Measurements from ENCODE around the gene TMEM154.

The TMEM154 gene

GRCh38 chr4:152691761-152692160 lies 12.0 kb upstream of the TMEM154 start:
- Histone ChIP-seq H3K27me3 (ENCODE audit: insufficient read depth, low read length) (no peaks in the 10 kb centered on the region), H3K9ac (ENCODE audit: low read depth, low read length) (no peak overlapping the region), H3K36me3 (ENCODE audit: insufficient read depth, low read depth, low read length) (no peaks in the 10 kb centered on the region), H3K27ac (ENCODE audit: low read length) (no peak overlapping the region), H3K4me3 (ENCODE audit: low read length) (no peak overlapping the region), H3K4me1 (ENCODE audit: insufficient read depth, low read length) (no peaks in the 10 kb centered on the region; the same call in 1 of the 2 replicates), H3K9me3 (ENCODE audit: insufficient read depth, low read depth, low read length) (no peaks in the 10 kb centered on the region)

- Histone ChIP-seq H3K27ac (ENCODE audit: low read length) (no peak overlapping the region), H3K9ac (ENCODE audit: low read depth, low read length) (no peak overlapping the region), H3K27me3 (ENCODE audit: insufficient read depth, low read length) (no peaks in the 10 kb centered on the region), H3K9me3 (ENCODE audit: insufficient read depth, low read depth, low read length) (no peaks in the 10 kb centered on the region), H3K4me1 (ENCODE audit: insufficient read depth, low read length) (no peaks in the 10 kb centered on the region; the same call in 1 of the 2 replicates), H3K36me3 (ENCODE audit: insufficient read depth, low read depth, low read length) (no peaks in the 10 kb centered on the region), H3K4me3 (ENCODE audit: low read length) (no peak overlapping the region)
These were observed 11.2 kb upstream of the TMEM154 start for GRCh38 chr4:152690706-152691651.

- Histone ChIP-seq H3K36me3 (ENCODE audit: insufficient read depth, low read depth, low read length) (no peaks in the 10 kb centered on the region), H3K9ac (ENCODE audit: low read depth, low read length) (no peak overlapping the region), H3K4me3 (ENCODE audit: low read length) (no peak overlapping the region), H3K27ac (ENCODE audit: low read length) (no peak overlapping the region), H3K4me1 (ENCODE audit: insufficient read depth, low read length) (no peaks in the 10 kb centered on the region; the same call in 1 of the 2 replicates), H3K9me3 (ENCODE audit: insufficient read depth, low read depth, low read length) (no peaks in the 10 kb centered on the region), H3K27me3 (ENCODE audit: insufficient read depth, low read length) (no peaks in the 10 kb centered on the region)
These were observed 10.1 kb upstream of the TMEM154 start for GRCh38 chr4:152689615-152690501.

GRCh38 chr4:152687974-152688599 lies 8.3 kb upstream of the TMEM154 start:
- Histone ChIP-seq H3K9me3 (ENCODE audit: insufficient read depth, low read depth, low read length) (no peaks in the 10 kb centered on the region), H3K36me3 (ENCODE audit: insufficient read depth, low read depth, low read length) (no peaks in the 10 kb centered on the region), H3K9ac (ENCODE audit: low read depth, low read length) (no peak overlapping the region), H3K4me3 (ENCODE audit: low read length) (no peak overlapping the region), H3K27me3 (ENCODE audit: insufficient read depth, low read length) (no peaks in the 10 kb centered on the region), H3K4me1 (ENCODE audit: insufficient read depth, low read length) (no peaks in the 10 kb centered on the region; the same call in 1 of the 2 replicates), H3K27ac (ENCODE audit: low read length) (no peak overlapping the region)

GRCh38 chr4:152686452-152687013 lies 6.7 kb upstream of the TMEM154 start:
- H3K4me3 ChIP-seq (ENCODE audit: low read length) = no peak overlapping the region
- H3K27ac ChIP-seq (ENCODE audit: low read length) = no peak overlapping the region
- no peaks in the 10 kb centered on the region; the same call in 1 of the 2 replicates for H3K4me1 ChIP-seq (ENCODE audit: insufficient read depth, low read length)
- H3K9me3 ChIP-seq (ENCODE audit: insufficient read depth, low read depth, low read length) = no peaks in the 10 kb centered on the region
- 0 out of 2 replicates have a peak, but pooled peaks cover 3% of the 10 kb centered on the region for H3K27me3 ChIP-seq (ENCODE audit: insufficient read depth, low read length)
- no peak overlapping the region for H3K9ac ChIP-seq (ENCODE audit: low read depth, low read length)
- no peaks in the 10 kb centered on the region for H3K36me3 ChIP-seq (ENCODE audit: insufficient read depth, low read depth, low read length)

- H3K9me3 ChIP-seq (ENCODE audit: insufficient read depth, low read depth, low read length) = no peaks in the 10 kb centered on the region
- peaks cover 23% of the 10 kb centered on the region for H3K27me3 ChIP-seq (ENCODE audit: insufficient read depth, low read length)
- H3K36me3 ChIP-seq (ENCODE audit: insufficient read depth, low read depth, low read length) = no peaks in the 10 kb centered on the region
- no peak overlapping the region for H3K27ac ChIP-seq (ENCODE audit: low read length)
- peaks cover 10% of the 10 kb centered on the region; the same call in 1 of the 2 replicates for H3K4me1 ChIP-seq (ENCODE audit: insufficient read depth, low read length)
- no peak overlapping the region for H3K4me3 ChIP-seq (ENCODE audit: low read length)
- no peak overlapping the region for H3K9ac ChIP-seq (ENCODE audit: low read depth, low read length)
These were observed 4.8 kb upstream of the TMEM154 start for GRCh38 chr4:152684587-152684986.

- Histone ChIP-seq H3K27ac (ENCODE audit: low read length) (no peak overlapping the region), H3K4me3 (ENCODE audit: low read length) (no peak overlapping the region), H3K4me1 (ENCODE audit: insufficient read depth, low read length) (peaks cover 15% of the 10 kb centered on the region), H3K9me3 (ENCODE audit: insufficient read depth, low read depth, low read length) (no peaks in the 10 kb centered on the region), H3K27me3 (ENCODE audit: insufficient read depth, low read length) (peaks cover 29% of the 10 kb centered on the region), H3K36me3 (ENCODE audit: insufficient read depth, low read depth, low read length) (no peaks in the 10 kb centered on the region), H3K9ac (ENCODE audit: low read depth, low read length) (no peak overlapping the region)
These were observed 4.2 kb upstream of the TMEM154 start for GRCh38 chr4:152684007-152684406.

- Histone ChIP-seq H3K9me3 (ENCODE audit: insufficient read depth, low read depth, low read length) (no peaks in the 10 kb centered on the region), H3K27me3 (ENCODE audit: insufficient read depth, low read length) (peaks cover 40% of the 10 kb centered on the region), H3K36me3 (ENCODE audit: insufficient read depth, low read depth, low read length) (no peaks in the 10 kb centered on the region), H3K27ac (ENCODE audit: low read length) (no peak overlapping the region), H3K9ac (ENCODE audit: low read depth, low read length) (no peak overlapping the region), H3K4me1 (ENCODE audit: insufficient read depth, low read length) (peaks cover 24% of the 10 kb centered on the region), H3K4me3 (ENCODE audit: low read length) (no peak overlapping the region)
These were observed 2.5 kb upstream of the TMEM154 start for GRCh38 chr4:152682143-152682941.

GRCh38 chr4:152680988-152681603 lies 1.3 kb upstream of the TMEM154 start:
- Histone ChIP-seq H3K9me3 (ENCODE audit: insufficient read depth, low read depth, low read length) (no peaks in the 10 kb centered on the region), H3K36me3 (ENCODE audit: insufficient read depth, low read depth, low read length) (no peaks in the 10 kb centered on the region), H3K9ac (ENCODE audit: low read depth, low read length) (no peak overlapping the region), H3K27ac (ENCODE audit: low read length) (no peak overlapping the region), H3K4me3 (ENCODE audit: low read length) (no peak overlapping the region), H3K27me3 (ENCODE audit: insufficient read depth, low read length) (peaks cover 40% of the 10 kb centered on the region), H3K4me1 (ENCODE audit: insufficient read depth, low read length) (peaks cover 24% of the 10 kb centered on the region)

GRCh38 chr4:152678841-152679240 lies 956 bp downstream of the TMEM154 start:
- Histone ChIP-seq H3K27me3 (ENCODE audit: insufficient read depth, low read length) (peaks cover 40% of the 10 kb centered on the region), H3K4me3 (ENCODE audit: low read length) (peak overlapping the region; percentile 75), H3K36me3 (ENCODE audit: insufficient read depth, low read depth, low read length) (no peaks in the 10 kb centered on the region), H3K9ac (ENCODE audit: low read depth, low read length) (no peak overlapping the region; the same call in 1 of the 2 replicates), H3K9me3 (ENCODE audit: insufficient read depth, low read depth, low read length) (no peaks in the 10 kb centered on the region), H3K27ac (ENCODE audit: low read length) (no peak overlapping the region), H3K4me1 (ENCODE audit: insufficient read depth, low read length) (peaks cover 24% of the 10 kb centered on the region)
